DND-41 (cell line): ENCODE data around the gene ZNF101.

Source experiments
- ATAC-seq: fragments of 200-7000 bp; cut with Tn5 transposase; 3 replicates; pipeline ENCODE4 v1.9.1; 2021; ENCODE audit warnings: low read depth; ENCODE audit not compliant: insufficient read depth
- DNase-seq: peaks from one replicate; pipeline ENCODE4 v3.0.0-alpha.2; 2020
- H2AFZ ChIP-seq: 2 replicates; pipeline ENCODE4 v1.6.0; 2012; ENCODE audit warnings: low read depth, low read length
- H3K27ac ChIP-seq: 2 replicates; pipeline ENCODE4 v1.5.1; 2012; ENCODE audit warnings: low read length, inconsistent platforms
- H3K27me3 ChIP-seq: fragments of 200-600 bp; sonication (generic); 2 replicates; pipeline ENCODE4 v1.6.0; 2012; ENCODE audit warnings: low read length, mild to moderate bottlenecking, inconsistent platforms; ENCODE audit not compliant: insufficient read depth, poor library complexity
- H3K36me3 ChIP-seq: 2 replicates; pipeline ENCODE4 v1.5.1; 2012; ENCODE audit warnings: low read length, inconsistent platforms; ENCODE audit not compliant: insufficient read depth
- H3K4me1 ChIP-seq: 2 replicates; pipeline ENCODE4 v1.5.1; 2012; ENCODE audit warnings: mild to moderate bottlenecking, low read length; ENCODE audit not compliant: insufficient read depth
- H3K4me2 ChIP-seq: 2 replicates; pipeline ENCODE4 v1.6.0; 2012; ENCODE audit warnings: mild to moderate bottlenecking, moderate library complexity, low read length, inconsistent platforms; ENCODE audit not compliant: insufficient read depth
- H3K4me3 ChIP-seq, 2 experiments: fragments of 200-600 bp in 1 of 2; shearing (Covaris generic) in 1 of 2; 2 replicates each; pipeline ENCODE4 v1.5.1; 2012 to 2016; ENCODE audit warnings: inconsistent platforms in 2 of 2, low read length in 2 of 2, mild to moderate bottlenecking in 2 of 2, low read depth in 1 of 2, moderate library complexity in 1 of 2
- H3K79me2 ChIP-seq: 2 replicates; pipeline ENCODE4 v1.6.0; 2012; ENCODE audit warnings: low read length, inconsistent platforms; ENCODE audit not compliant: insufficient read depth
- H3K9ac ChIP-seq: 2 replicates; pipeline ENCODE4 v1.6.0; 2012; ENCODE audit warnings: low read depth, mild to moderate bottlenecking, inconsistent platforms, low read length, moderate library complexity
- H3K9me3 ChIP-seq: 2 replicates; pipeline ENCODE4 v1.5.1; 2012; ENCODE audit warnings: low read length, moderate library complexity, mild to moderate bottlenecking, inconsistent platforms; ENCODE audit not compliant: insufficient read depth, severe bottlenecking
- H4K20me1 ChIP-seq: 2 replicates; pipeline ENCODE4 v1.6.0; 2012; ENCODE audit warnings: low read length; ENCODE audit not compliant: insufficient read depth
- CTCF ChIP-seq: IDR thresholded peaks from 2 replicates; pipeline ENCODE4 v1.5.1; 2012; ENCODE audit warnings: borderline replicate concordance, low read length, moderate library complexity, mild to moderate bottlenecking; ENCODE audit not compliant: poor library complexity, severe bottlenecking; ENCODE audit errors: extremely low read depth
- EZH2 ChIP-seq: IDR thresholded peaks from 3 replicates; pipeline ENCODE4 v1.6.1; 2012; ENCODE audit warnings: borderline replicate concordance, low read depth, mild to moderate bottlenecking, moderate library complexity, low read length, inconsistent platforms; ENCODE audit not compliant: severe bottlenecking

ZNF101 gene

GRCh38 chr19:19623383-19623782, 45.3 kb upstream of the ZNF101 start:
- H3K27me3 ChIP-seq, result no peaks in the 10 kb centered on the region
- H4K20me1 ChIP-seq, result no peaks in the 10 kb centered on the region
- H3K4me3 ChIP-seq, result no peak overlapping the region
- 0 out of 2 replicates have a peak, but pooled peaks cover under 1% of the 10 kb centered on the region for H3K79me2 ChIP-seq
- peaks cover 7% of the 10 kb centered on the region for H3K4me1 ChIP-seq
- H3K36me3 ChIP-seq, result peaks cover 13% of the 10 kb centered on the region; the same call in 1 of the 2 replicates
- H3K9ac ChIP-seq, result no peak overlapping the region
- no peak for DNase-seq
- no peaks in the 10 kb centered on the region for H3K9me3 ChIP-seq
- H3K4me2 ChIP-seq, result no peak overlapping the region
- no peak overlapping the region for H2AFZ ChIP-seq
- H3K27ac ChIP-seq, result no peak overlapping the region
- ATAC-seq, result no peak
- TF ChIP-seq EZH2 (no peak), CTCF (no peak)

GRCh38 chr19:19624032-19624570, 44.5 kb upstream of the ZNF101 start:
- no peak overlapping the region for H2AFZ ChIP-seq
- no peak for DNase-seq
- no peak overlapping the region for H3K27ac ChIP-seq
- H4K20me1 ChIP-seq, result no peaks in the 10 kb centered on the region
- H3K9ac ChIP-seq, result no peak overlapping the region
- H3K36me3 ChIP-seq, result peaks cover 13% of the 10 kb centered on the region; the same call in 1 of the 2 replicates
- H3K27me3 ChIP-seq, result no peaks in the 10 kb centered on the region
- peaks cover 2% of the 10 kb centered on the region for H3K4me1 ChIP-seq
- H3K4me2 ChIP-seq, result no peak overlapping the region
- H3K9me3 ChIP-seq, result no peaks in the 10 kb centered on the region
- TF ChIP-seq EZH2 (no peak), CTCF (no peak)
- ATAC-seq, result no peak
- no peak overlapping the region for H3K4me3 ChIP-seq
- H3K79me2 ChIP-seq, result no peaks in the 10 kb centered on the region

GRCh38 chr19:19626516-19627472, 41.8 kb upstream of the ZNF101 start:
- Histone ChIP-seq H3K9ac (no peak overlapping the region), H3K4me2 (no peak overlapping the region), H3K36me3 (peaks cover 34% of the 10 kb centered on the region), H3K27ac (no peak overlapping the region), H4K20me1 (peaks cover 4% of the 10 kb centered on the region), H2AFZ (no peak overlapping the region), H3K9me3 (no peaks in the 10 kb centered on the region), H3K27me3 (no peaks in the 10 kb centered on the region), H3K79me2 (no peaks in the 10 kb centered on the region), H3K4me3 (no peak overlapping the region), H3K4me1 (no peaks in the 10 kb centered on the region)
- no peak for ATAC-seq
- TF ChIP-seq CTCF (no peak), EZH2 (no peak)
- no peak for DNase-seq
